Spleen (tissue), 7 donors: ENCODE measurements around the gene ZSCAN20.

Experiments used
- POLR2A ChIP-seq, 3 donors: fragments of 450-650 bp; IDR thresholded peaks; one replicate each; pipeline ENCODE4 v1.5.1; 2017; ENCODE audit warnings: antibody characterized with exemption in 3 of 3, mild to moderate bottlenecking in 1 of 3
- POLR2AphosphoS5 ChIP-seq, 3 donors: sonication (generic); formaldehyde crosslinking; IDR thresholded peaks; one replicate each; pipeline ENCODE4 v1.5.1; 2017; ENCODE audit warnings: antibody characterized with exemption in 3 of 3
- TF ChIP-seq, protein P1 (sequence below), 11 experiments: fragments of 200-600 bp in 7 of 11; fragments of 450-650 bp in 4 of 11; sonication (generic) in 4 of 11; IDR thresholded peaks in 8 of 11; conservative IDR thresholded peaks in 3 of 11; 1 replicate in 7 of 11; 2 replicates in 4 of 11; pipeline versions ENCODE4 v1.4.0 to v1.8.0; 2016 to 2021; ENCODE audit warnings: antibody characterized with exemption in 11 of 11, inconsistent platforms in 4 of 11, mild to moderate bottlenecking in 1 of 11
- donor health status: DM: no; HTN: no; CAD: no; lungs with moderate emphysema.
- donor health status: DM: no; HTN: no; CAD: no.
- donor health status: DM: no; HTN: no; CAD: no.

DNA sequence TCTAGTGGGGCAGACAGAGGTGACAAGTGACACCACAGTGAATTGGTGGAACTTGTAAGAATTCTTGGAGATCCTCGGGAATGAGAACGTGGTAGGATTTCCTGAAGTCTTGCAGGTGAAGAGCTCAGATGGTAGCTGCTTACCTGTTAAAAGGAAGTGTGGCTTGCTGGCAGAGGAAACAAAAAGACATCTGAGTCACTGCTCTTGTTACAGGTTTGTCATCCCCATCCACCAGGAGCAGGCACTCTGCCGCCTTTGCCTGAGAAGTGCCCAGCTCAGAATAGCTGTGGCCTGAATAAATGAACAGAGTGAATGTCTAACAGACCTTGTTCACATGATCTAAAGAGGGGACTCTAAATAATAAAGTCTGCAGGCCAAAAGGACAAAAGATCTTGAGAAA lies 12.3 kb upstream of the ZSCAN20 start:
- TF ChIP-seq, protein P1, sequence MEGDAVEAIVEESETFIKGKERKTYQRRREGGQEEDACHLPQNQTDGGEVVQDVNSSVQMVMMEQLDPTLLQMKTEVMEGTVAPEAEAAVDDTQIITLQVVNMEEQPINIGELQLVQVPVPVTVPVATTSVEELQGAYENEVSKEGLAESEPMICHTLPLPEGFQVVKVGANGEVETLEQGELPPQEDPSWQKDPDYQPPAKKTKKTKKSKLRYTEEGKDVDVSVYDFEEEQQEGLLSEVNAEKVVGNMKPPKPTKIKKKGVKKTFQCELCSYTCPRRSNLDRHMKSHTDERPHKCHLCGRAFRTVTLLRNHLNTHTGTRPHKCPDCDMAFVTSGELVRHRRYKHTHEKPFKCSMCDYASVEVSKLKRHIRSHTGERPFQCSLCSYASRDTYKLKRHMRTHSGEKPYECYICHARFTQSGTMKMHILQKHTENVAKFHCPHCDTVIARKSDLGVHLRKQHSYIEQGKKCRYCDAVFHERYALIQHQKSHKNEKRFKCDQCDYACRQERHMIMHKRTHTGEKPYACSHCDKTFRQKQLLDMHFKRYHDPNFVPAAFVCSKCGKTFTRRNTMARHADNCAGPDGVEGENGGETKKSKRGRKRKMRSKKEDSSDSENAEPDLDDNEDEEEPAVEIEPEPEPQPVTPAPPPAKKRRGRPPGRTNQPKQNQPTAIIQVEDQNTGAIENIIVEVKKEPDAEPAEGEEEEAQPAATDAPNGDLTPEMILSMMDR (IDR thresholded peaks at IDR 0.05 in 8 of 11, conservative IDR thresholded peaks at IDR 0.05 in 3 of 11), result no peak
- no peak for TF ChIP-seq POLR2A (IDR thresholded peaks at IDR 0.05)
- no peak for TF ChIP-seq POLR2AphosphoS5 (IDR thresholded peaks at IDR 0.05)
